ENCODE data around the gene DOCK3. TPM values are rescaled to one million over a fixed set of nuclear protein-coding genes. Genes with fewer than 3 reads are reported as not detected.

DOCK3 gene
- total RNA-seq, 2 donors from 2014 or later: 0.02 to 0.32 TPM

DNA sequence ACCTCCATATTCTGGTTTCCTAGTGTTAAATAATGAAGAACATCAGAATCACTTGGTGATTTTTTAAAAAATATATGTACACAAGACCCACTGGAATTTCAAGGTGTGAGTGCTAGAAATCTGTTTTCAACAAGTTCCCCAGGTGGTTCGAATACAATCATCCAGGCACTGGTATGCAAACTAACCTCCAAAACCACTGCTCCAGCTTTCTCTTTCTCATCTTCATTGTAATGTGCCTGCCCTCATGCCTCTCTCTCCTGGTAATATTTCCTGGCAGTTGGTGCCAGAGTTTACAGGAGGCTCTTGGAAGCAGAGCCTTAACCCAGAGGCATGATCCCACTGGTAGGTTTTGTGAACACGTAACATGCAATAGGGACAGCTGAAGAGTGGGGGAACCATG, 547.2 kb downstream of the DOCK3 start:
- H3K9ac ChIP-seq (ENCODE audit: low read depth in 2 of 2, low read length in 2 of 2): no peak overlapping the region
- TF ChIP-seq CTCF (IDR thresholded peaks at IDR 0.05): no peak
- H3K36me3 ChIP-seq: no peaks in the 10 kb centered on the region
- no peak for DNase-seq
- H3K27ac ChIP-seq: no peak overlapping the region
- H3K27me3 ChIP-seq: no peaks in the 10 kb centered on the region
- intact Hi-C loops (cut with DNase I): no loop called here
- no peaks in the 10 kb centered on the region for H3K9me3 ChIP-seq
- H3K4me1 ChIP-seq: no peaks in the 10 kb centered on the region
- H3K4me3 ChIP-seq: no peak overlapping the region

- no peak for TF ChIP-seq CTCF (IDR thresholded peaks at IDR 0.05)
- no peaks in the 10 kb centered on the region for H3K27me3 ChIP-seq
- no peak overlapping the region for H3K9ac ChIP-seq (ENCODE audit: low read depth in 2 of 2, low read length in 2 of 2)
- no peak for DNase-seq
- no peaks in the 10 kb centered on the region for H3K9me3 ChIP-seq
- intact Hi-C loops (cut with DNase I): no loop called here
- H3K4me1 ChIP-seq: no peaks in the 10 kb centered on the region
- H3K27ac ChIP-seq: no peak overlapping the region
- H3K4me3 ChIP-seq: no peak overlapping the region
- H3K36me3 ChIP-seq: no peaks in the 10 kb centered on the region
Observed at GRCh38 chr3:51224283-51224682, 549.6 kb downstream of the DOCK3 start.

GRCh38 chr3:51224843-51225242, 550.1 kb downstream of the DOCK3 start:
- no peaks in the 10 kb centered on the region for H3K27me3 ChIP-seq
- H3K4me3 ChIP-seq: no peak overlapping the region
- no peak for DNase-seq
- no peak overlapping the region for H3K27ac ChIP-seq
- H3K9me3 ChIP-seq: no peaks in the 10 kb centered on the region
- no peaks in the 10 kb centered on the region for H3K36me3 ChIP-seq
- TF ChIP-seq CTCF (IDR thresholded peaks at IDR 0.05): no peak
- no peak overlapping the region for H3K9ac ChIP-seq (ENCODE audit: low read depth in 2 of 2, low read length in 2 of 2)
- intact Hi-C loops (cut with DNase I): no loop called here
- H3K4me1 ChIP-seq: no peaks in the 10 kb centered on the region

DNA sequence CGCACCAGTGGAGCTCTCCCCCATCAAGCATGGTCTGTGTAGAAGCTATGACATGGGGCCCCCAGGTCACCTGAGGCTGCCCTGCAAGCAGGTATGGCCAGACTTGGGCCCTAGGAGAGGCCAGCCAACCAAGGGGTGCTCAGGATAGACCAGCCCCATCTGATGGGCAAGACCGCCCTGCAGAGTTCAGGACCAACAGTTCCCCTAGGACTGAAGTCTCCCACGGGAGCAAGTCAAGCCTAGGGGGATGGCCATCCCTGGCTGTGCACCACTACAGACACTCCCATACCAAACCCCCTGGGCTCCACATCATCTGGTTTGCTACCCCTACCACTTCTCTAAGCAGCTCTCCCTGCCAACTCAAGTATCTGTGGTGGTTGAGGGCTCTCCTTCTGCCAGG, 568.2 kb downstream of the DOCK3 start:
- H3K36me3 ChIP-seq: no peaks in the 10 kb centered on the region
- no peaks in the 10 kb centered on the region for H3K4me1 ChIP-seq
- H3K27ac ChIP-seq: no peak overlapping the region
- no peak overlapping the region for H3K9ac ChIP-seq (ENCODE audit: low read depth in 2 of 2, low read length in 2 of 2)
- no peak overlapping the region for H3K4me3 ChIP-seq
- H3K9me3 ChIP-seq: no peaks in the 10 kb centered on the region
- DNase-seq: no peak
- intact Hi-C loops (cut with DNase I): no loop called here
- H3K27me3 ChIP-seq: no peaks in the 10 kb centered on the region
- TF ChIP-seq CTCF (IDR thresholded peaks at IDR 0.05): no peak

DNA sequence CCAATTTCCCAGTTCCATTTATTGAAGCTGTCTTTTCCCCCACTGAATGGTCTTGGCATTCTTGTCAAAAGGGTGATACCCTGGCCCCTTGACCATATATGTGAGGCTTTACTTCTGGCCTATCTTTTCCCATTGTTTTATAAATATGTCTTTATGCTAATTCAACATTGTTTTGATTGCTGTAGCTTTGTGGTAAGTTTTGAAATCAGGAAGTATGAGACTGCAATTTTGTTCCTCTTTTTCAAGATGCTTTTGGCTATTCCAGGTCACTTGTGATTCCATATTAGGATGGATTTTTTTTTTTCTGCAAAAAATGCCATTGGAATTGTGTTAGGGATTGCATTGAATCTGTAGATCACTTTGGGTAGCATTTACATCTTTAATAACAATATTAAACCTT, 569.2 kb downstream of the DOCK3 start:
- H3K9ac ChIP-seq (ENCODE audit: low read depth in 2 of 2, low read length in 2 of 2): no peak overlapping the region
- H3K9me3 ChIP-seq: no peaks in the 10 kb centered on the region
- no peaks in the 10 kb centered on the region for H3K27me3 ChIP-seq
- no peak overlapping the region for H3K4me3 ChIP-seq
- H3K27ac ChIP-seq: no peak overlapping the region
- no peaks in the 10 kb centered on the region for H3K4me1 ChIP-seq
- DNase-seq: no peak
- no peaks in the 10 kb centered on the region for H3K36me3 ChIP-seq
- intact Hi-C loops (cut with DNase I): no loop called here
- TF ChIP-seq CTCF (IDR thresholded peaks at IDR 0.05): no peak

GRCh38 chr3:51245867-51246266, 571.1 kb downstream of the DOCK3 start:
- H3K9me3 ChIP-seq: no peaks in the 10 kb centered on the region
- H3K36me3 ChIP-seq: no peaks in the 10 kb centered on the region
- no peak overlapping the region for H3K4me3 ChIP-seq
- DNase-seq: no peak
- no peaks in the 10 kb centered on the region for H3K4me1 ChIP-seq
- no peak for TF ChIP-seq CTCF (IDR thresholded peaks at IDR 0.05)
- H3K27ac ChIP-seq: no peak overlapping the region
- H3K27me3 ChIP-seq: no peaks in the 10 kb centered on the region
- no peak overlapping the region for H3K9ac ChIP-seq (ENCODE audit: low read depth in 2 of 2, low read length in 2 of 2)
- intact Hi-C loops (cut with DNase I): no loop called here
